Measurements from ENCODE around the gene LIME1. TPM values are rescaled to one million over a fixed set of nuclear protein-coding genes. Genes with fewer than 3 reads are reported as not detected.

Gene LIME1
- total and polyA plus RNA-seq, 2 of the 4 experiments (the other 2 are of a cell fraction) = 0.36 to 7.8 TPM

- Histone ChIP-seq H3K4me1 (ENCODE audit: control insufficient read depth, insufficient read depth, low read length) (no peaks in the 10 kb centered on the region), H2BK120ac (ENCODE audit: low read depth, low read length) (no peak overlapping the region), H2AFZ (replicated peaks; ENCODE audit: low read length, poor library complexity) (no peak overlapping the region), H3K27ac (ENCODE audit: insufficient read depth, low read length) (no peak overlapping the region), H3K4ac (ENCODE audit: low read depth, low read length) (no peak overlapping the region), H2AK9ac (replicated peaks; ENCODE audit: low read depth, low read length, poor library complexity) (no peak overlapping the region), H4K20me1 (ENCODE audit: insufficient read depth, low read length) (peaks cover 4% of the 10 kb centered on the region; the same call in 1 of the 2 replicates), H3K36me3 (ENCODE audit: control insufficient read depth, insufficient read depth, low read length) (peaks cover 37% of the 10 kb centered on the region), H3K27me3 (ENCODE audit: control insufficient read depth, insufficient read depth, low read length) (no peaks in the 10 kb centered on the region), H4K8ac (ENCODE audit: low read depth in 2 of 2, low read length in 2 of 2) (no peak overlapping the region), H2BK15ac (ENCODE audit: low read depth, low read length) (no peak overlapping the region), H3K9me1 (ENCODE audit: insufficient read depth, low read length) (no peaks in the 10 kb centered on the region), H3K4me3 (ENCODE audit: insufficient read depth, low read depth, low read length) (no peak overlapping the region), H3K23ac (ENCODE audit: low read depth, low read length) (no peak overlapping the region), H2BK5ac (ENCODE audit: low read depth, low read length, poor library complexity, severe bottlenecking) (no peak overlapping the region), H3K56ac (ENCODE audit: extremely low read depth, insufficient read depth, low read length) (no peak overlapping the region), H2AK5ac (ENCODE audit: low read depth, low read length) (no peak overlapping the region), H3K14ac (replicated peaks; ENCODE audit: low read depth, low read length) (no peak overlapping the region), H3K79me1 (ENCODE audit: low read depth in 1 of 2, low read length in 2 of 2) (peaks cover 5 to 36% of the 10 kb centered on the region in 2 experiments), H4K91ac (ENCODE audit: insufficient read depth, low read depth, low read length) (no peak overlapping the region), H3K18ac (ENCODE audit: low read depth, low read length) (no peak overlapping the region), H3K4me2 (ENCODE audit: low read depth, low read length) (no peak overlapping the region), H4K5ac (ENCODE audit: low read depth, low read length) (no peak overlapping the region), H3K9me3 (ENCODE audit: control insufficient read depth, insufficient read depth, low read length) (peaks cover 4% of the 10 kb centered on the region), H2BK20ac (ENCODE audit: low read depth, low read length) (no peak overlapping the region), H3K9ac (ENCODE audit: low read depth, low read length) (no peak overlapping the region)
- intact Hi-C loops (cut with micrococcal nuclease) (no loop called here), dilution Hi-C loops (cut with HindIII; ENCODE audit: low sequenced_read_pairs, unreplicated experiment) (no loop called here), in situ Hi-C loops (cut with MboI; ENCODE audit: low sequenced_read_pairs) (no loop called here)
- WGBS, 2 experiments (ENCODE audit: extremely low coverage in 2 of 2, insufficient read length in 1 of 2) = no CpG with 5 or more reads among the region's 5 CpGs
- POLR2A ChIA-PET (ENCODE audit: unreplicated experiment) = no interaction called here
- no peak for DNase-seq
- no TSS peak for BruUV-seq (replicated peaks)
- ATAC-seq (ENCODE audit: low read depth) = no peak
- TF ChIP-seq BHLHE40 (IDR thresholded peaks at IDR 0.05; ENCODE audit: low read depth, low read length) (no peak), USF2 (IDR thresholded peaks at IDR 0.05; ENCODE audit: low read depth, low read length) (no peak), SMC3 (IDR thresholded peaks at IDR 0.05; ENCODE audit: low read depth, low read length) (no peak), FOS (IDR thresholded peaks at IDR 0.05; ENCODE audit: low read depth, low read length) (no peak), MAFK (IDR thresholded peaks at IDR 0.05; ENCODE audit: low read depth, low read length) (no peak), MXI1 (IDR thresholded peaks at IDR 0.05; ENCODE audit: borderline replicate concordance, low read depth, low read length) (no peak), NFE2L2 (IDR thresholded peaks at IDR 0.05; ENCODE audit: low read depth, low read length) (no peak), CEBPB (IDR thresholded peaks at IDR 0.05; ENCODE audit: low read depth, low read length) (no peak), RCOR1 (IDR thresholded peaks at IDR 0.05; ENCODE audit: insufficient replicate concordance, low read length) (no peak), RAD21 (IDR thresholded peaks at IDR 0.05; ENCODE audit: low read length) (no peak), ELK1 (IDR thresholded peaks at IDR 0.05; ENCODE audit: borderline replicate concordance, low read depth, low read length) (no peak), RFX5 (IDR thresholded peaks at IDR 0.05; ENCODE audit: low read depth, low read length) (no peak)
- TF ChIP-seq, protein P1, sequence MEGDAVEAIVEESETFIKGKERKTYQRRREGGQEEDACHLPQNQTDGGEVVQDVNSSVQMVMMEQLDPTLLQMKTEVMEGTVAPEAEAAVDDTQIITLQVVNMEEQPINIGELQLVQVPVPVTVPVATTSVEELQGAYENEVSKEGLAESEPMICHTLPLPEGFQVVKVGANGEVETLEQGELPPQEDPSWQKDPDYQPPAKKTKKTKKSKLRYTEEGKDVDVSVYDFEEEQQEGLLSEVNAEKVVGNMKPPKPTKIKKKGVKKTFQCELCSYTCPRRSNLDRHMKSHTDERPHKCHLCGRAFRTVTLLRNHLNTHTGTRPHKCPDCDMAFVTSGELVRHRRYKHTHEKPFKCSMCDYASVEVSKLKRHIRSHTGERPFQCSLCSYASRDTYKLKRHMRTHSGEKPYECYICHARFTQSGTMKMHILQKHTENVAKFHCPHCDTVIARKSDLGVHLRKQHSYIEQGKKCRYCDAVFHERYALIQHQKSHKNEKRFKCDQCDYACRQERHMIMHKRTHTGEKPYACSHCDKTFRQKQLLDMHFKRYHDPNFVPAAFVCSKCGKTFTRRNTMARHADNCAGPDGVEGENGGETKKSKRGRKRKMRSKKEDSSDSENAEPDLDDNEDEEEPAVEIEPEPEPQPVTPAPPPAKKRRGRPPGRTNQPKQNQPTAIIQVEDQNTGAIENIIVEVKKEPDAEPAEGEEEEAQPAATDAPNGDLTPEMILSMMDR (conservative IDR thresholded peaks at IDR 0.05; ENCODE audit: low read depth, low read length) = no peak
- CTCF ChIA-PET = interaction anchor here (0.6 kb wide), 1 partner anchor 99 kb away, joined by 3 read pairs; no protein-coding TSS in a partner anchor
Observed at GRCh38 chr20:63714858-63715257, 21.6 kb upstream of the LIME1 start.

Data from IMR-90 (cell line).